T-cell (primary cell): Measurements from ENCODE around the gene FBXL4. TPM values are rescaled to one million over a fixed set of nuclear protein-coding genes. Genes with fewer than 3 reads are reported as not detected.

Source experiments
- ATAC-seq, 4 experiments: fragments of 200-7000 bp in 3 of 4; fragments of 150-1000 bp in 1 of 4; cut with Tn5 transposase; replicated peaks in 1 of 4; 1 replicate in 3 of 4; 2 replicates in 1 of 4; pipeline ENCODE4 v1.10.0; 2021; ENCODE audit warnings: moderate library complexity in 3 of 4, mild to moderate bottlenecking in 2 of 4, moderate number of reproducible peaks in 1 of 4
- CTCF ChIA-PET, 2 donors: fragments of 300-600 bp; sonication (Branson Sonifier 250); formaldehyde crosslinking; loops; one replicate each; lab custom pipeline; 2022; ENCODE audit warnings: antibody characterized with exemption in 2 of 2; lab: Charles Lee
- POLR2A ChIA-PET, 2 donors: fragments of 300-600 bp; sonication (Branson Sonifier 250); formaldehyde crosslinking; loops; one replicate each; lab custom pipeline; 2022; ENCODE audit warnings: antibody characterized with exemption in 2 of 2; lab: Charles Lee
- DNase-seq, 35 experiments: peaks; one replicate each; pipeline versions ENCODE4 v3.0.0 to v3.0.0-alpha.2; 2013 to 2023
- H3K27ac ChIP-seq: one replicate; pipeline ENCODE4 v1.5.1; 2013; ENCODE audit warnings: low read length
- H3K27me3 ChIP-seq, 2 experiments: replicated peaks in 1 of 2; 1 replicate in 1 of 2; 2 replicates in 1 of 2; pipeline versions ENCODE4 v1.6.1 to v1.7.0; 2013; ENCODE audit warnings: low read length in 1 of 2, mixed read lengths in 1 of 2; ENCODE audit not compliant: control insufficient read depth in 2 of 2, insufficient read depth in 2 of 2; ENCODE audit errors: extremely low read depth in 1 of 2
- H3K36me3 ChIP-seq, 2 donors: 1 replicate in 1 of 2; 2 replicates in 1 of 2; pipeline versions ENCODE4 v1.6.1 to v1.7.0; 2013; ENCODE audit warnings: low read length in 1 of 2; ENCODE audit not compliant: control insufficient read depth in 2 of 2, insufficient read depth in 1 of 2; ENCODE audit errors: extremely low read depth in 1 of 2
- H3K4me1 ChIP-seq, 2 experiments: 1 replicate in 1 of 2; 2 replicates in 1 of 2; pipeline versions ENCODE4 v1.6.1 to v1.7.0; 2013; ENCODE audit warnings: low read length in 2 of 2, mixed read lengths in 1 of 2; ENCODE audit not compliant: insufficient read depth in 2 of 2, control insufficient read depth in 1 of 2; ENCODE audit errors: extremely low read depth in 1 of 2
- H3K4me3 ChIP-seq, 2 donors: 1 replicate in 1 of 2; 2 replicates in 1 of 2; pipeline versions ENCODE4 v1.5.1 to v1.7.0; 2013; ENCODE audit warnings: mild to moderate bottlenecking in 2 of 2, low read length in 1 of 2, moderate library complexity in 1 of 2; ENCODE audit not compliant: control insufficient read depth in 1 of 2; ENCODE audit errors: extremely low read depth in 1 of 2
- H3K9me3 ChIP-seq: 2 replicates; pipeline ENCODE4 v1.7.0; 2013
- H3K27ac Mint-ChIP-seq, 2 donors: one replicate each; pipeline ENCODE4 v1.8.0; 2020 to 2021; ENCODE audit warnings: mild to moderate bottlenecking in 2 of 2, mixed read lengths in 2 of 2
- H3K27me3 Mint-ChIP-seq, 2 donors: one replicate each; pipeline ENCODE4 v1.8.0; 2021 to 2022; ENCODE audit warnings: mixed read lengths in 2 of 2
- H3K36me3 Mint-ChIP-seq: one replicate; pipeline ENCODE4 v1.8.0; 2021; ENCODE audit warnings: mixed read lengths
- H3K4me1 Mint-ChIP-seq, 3 donors: one replicate each; pipeline ENCODE4 v1.8.0; 2020 to 2022; ENCODE audit warnings: mixed read lengths in 3 of 3, mild to moderate bottlenecking in 1 of 3
- H3K4me3 Mint-ChIP-seq, 3 donors: one replicate each; pipeline ENCODE4 v1.8.0; 2020 to 2022; ENCODE audit warnings: mild to moderate bottlenecking in 3 of 3, mixed read lengths in 3 of 3, moderate library complexity in 3 of 3
- H3K9me3 Mint-ChIP-seq, 3 donors: one replicate each; pipeline ENCODE4 v1.8.0; 2020 to 2022; ENCODE audit warnings: mixed read lengths in 3 of 3
- WGBS: methylation state at CpG from one replicate; pipeline ENCODE4 v1.1.5; 2013; ENCODE audit warnings: missing lambda C conversion rate; ENCODE audit not compliant: insufficient coverage; 5-methylcytosine and 5-hydroxymethylcytosine counted together
- total RNA-seq, 35 experiments: library from RNA in 6 of 35; stranded (reverse) in 6 of 35; fragments of 120-200 nt in 1 of 35; gene quantifications; one replicate each; pipeline versions ENCODE4 v1.2.1 to v1.2.4 and lab custom pipeline; 2013 to 2026

FBXL4 gene
- total RNA-seq, 5 donors from 2014 or later (not counting 1 experiment from before 2014, with no cell fraction given): 13.4 to 19.5 (median 15.9) TPM

GRCh38 chr6:98973571-98973970, 25.8 kb upstream of the FBXL4 start:
- Mint-ChIP-seq H3K4me1 (peaks cover 0 to 9% (median 4%) of the 10 kb centered on the region in 3 donors), H3K27ac (no peak overlapping the region), H3K9me3 (peaks cover 0 to 10% (median 4%) of the 10 kb centered on the region in 3 donors), H3K4me3 (no peak overlapping the region), H3K27me3 (peaks cover 0 to 4% of the 10 kb centered on the region in 2 donors), H3K36me3 (no peaks in the 10 kb centered on the region)
- POLR2A ChIA-PET: no interaction called here
- CTCF ChIA-PET: no interaction called here
- H3K36me3 ChIP-seq: no peaks in the 10 kb centered on the region
- ATAC-seq: no peak
- peaks cover 0 to 2% of the 10 kb centered on the region in 2 experiments for H3K4me1 ChIP-seq
- H3K9me3 ChIP-seq: no peaks in the 10 kb centered on the region
- WGBS: no CpG with 5 or more reads among the region's 1 CpG
- H3K27me3 ChIP-seq: no peaks in the 10 kb centered on the region
- H3K4me3 ChIP-seq: no peak overlapping the region
- no peak for DNase-seq
- H3K27ac ChIP-seq: no peak overlapping the region

- Mint-ChIP-seq H3K36me3 (no peaks in the 10 kb centered on the region), H3K4me1 (no peaks in the 10 kb centered on the region), H3K27me3 (peaks cover 0 to 4% of the 10 kb centered on the region in 2 donors), H3K27ac (no peak overlapping the region), H3K9me3 (peaks cover 0 to 12% (median 4%) of the 10 kb centered on the region in 3 donors), H3K4me3 (no peak overlapping the region)
- no peaks in the 10 kb centered on the region for H3K9me3 ChIP-seq
- H3K4me3 ChIP-seq: no peak overlapping the region
- no peaks in the 10 kb centered on the region for H3K36me3 ChIP-seq
- POLR2A ChIA-PET: no interaction called here
- no peaks in the 10 kb centered on the region for H3K4me1 ChIP-seq
- ATAC-seq (no peak), DNase-seq (no peak)
- H3K27ac ChIP-seq: no peak overlapping the region
- H3K27me3 ChIP-seq: peaks cover 0 to 6% of the 10 kb centered on the region in 2 experiments
- CTCF ChIA-PET: interaction anchor here in 1 of 2 donors (0.6 kb wide), 1 partner anchor 376 kb away, joined by 5 read pairs; no protein-coding TSS in a partner anchor
Observed at GRCh38 chr6:98971303-98971702, 23.6 kb upstream of the FBXL4 start.

- ChIA-PET POLR2A (no interaction called here), CTCF (no interaction called here)
- Histone ChIP-seq H3K9me3 (no peaks in the 10 kb centered on the region), H3K36me3 (no peaks in the 10 kb centered on the region), H3K4me3 (no peak overlapping the region), H3K27me3 (peaks cover 0 to 6% of the 10 kb centered on the region in 2 experiments), H3K27ac (no peak overlapping the region), H3K4me1 (no peaks in the 10 kb centered on the region)
- Mint-ChIP-seq H3K4me1 (no peaks in the 10 kb centered on the region), H3K27me3 (peaks cover 0 to 8% of the 10 kb centered on the region in 2 donors), H3K4me3 (no peak overlapping the region), H3K36me3 (no peaks in the 10 kb centered on the region), H3K9me3 (peaks cover 0 to 12% (median 4%) of the 10 kb centered on the region in 3 donors), H3K27ac (no peak overlapping the region)
- ATAC-seq: no peak
- WGBS: no CpG with 5 or more reads among the region's 1 CpG
- no peak for DNase-seq
Observed at GRCh38 chr6:98970469-98970868, 22.7 kb upstream of the FBXL4 start.

GRCh38 chr6:98967616-98968015, 19.9 kb upstream of the FBXL4 start:
- Mint-ChIP-seq H3K36me3 (no peaks in the 10 kb centered on the region), H3K4me3 (no peak overlapping the region), H3K4me1 (no peaks in the 10 kb centered on the region), H3K9me3 (peaks cover 0 to 12% (median 4%) of the 10 kb centered on the region in 3 donors), H3K27me3 (peaks cover 13 to 18% of the 10 kb centered on the region in 2 donors), H3K27ac (no peak overlapping the region)
- H3K36me3 ChIP-seq: no peaks in the 10 kb centered on the region
- peaks cover 2 to 6% of the 10 kb centered on the region in 2 experiments for H3K27me3 ChIP-seq
- no peaks in the 10 kb centered on the region for H3K4me1 ChIP-seq
- WGBS: 87% methylated on average over 2 of the region's 2 CpGs
- no peak overlapping the region for H3K4me3 ChIP-seq
- CTCF ChIA-PET: no interaction called here
- no peak overlapping the region for H3K27ac ChIP-seq
- no peaks in the 10 kb centered on the region for H3K9me3 ChIP-seq
- DNase-seq: no peak
- POLR2A ChIA-PET: no interaction called here
- ATAC-seq: no peak

- H3K27me3 Mint-ChIP-seq: peaks cover 9 to 20% of the 10 kb centered on the region in 2 donors
- H3K27me3 ChIP-seq: peaks cover 0 to 2% of the 10 kb centered on the region in 2 experiments
- DNase-seq: no peak
- ATAC-seq: no peak
- no peaks in the 10 kb centered on the region for H3K36me3 ChIP-seq
- no peak overlapping the region for H3K27ac Mint-ChIP-seq
- H3K4me1 ChIP-seq: no peaks in the 10 kb centered on the region
- POLR2A ChIA-PET: no interaction called here
- 100% methylated on average over 1 of the region's 1 CpG for WGBS
- no peak overlapping the region for H3K27ac ChIP-seq
- no peaks in the 10 kb centered on the region for H3K36me3 Mint-ChIP-seq
- H3K4me1 Mint-ChIP-seq: no peaks in the 10 kb centered on the region
- no peaks in the 10 kb centered on the region for H3K9me3 Mint-ChIP-seq
- CTCF ChIA-PET: no interaction called here
- H3K4me3 Mint-ChIP-seq: no peak overlapping the region
- no peaks in the 10 kb centered on the region for H3K9me3 ChIP-seq
- no peak overlapping the region for H3K4me3 ChIP-seq
Observed at GRCh38 chr6:98959631-98960030, 11.9 kb upstream of the FBXL4 start.

- ChIA-PET POLR2A (no interaction called here), CTCF (no interaction called here)
- Mint-ChIP-seq H3K27ac (no peak overlapping the region), H3K36me3 (no peaks in the 10 kb centered on the region), H3K4me3 (no peak overlapping the region), H3K9me3 (no peaks in the 10 kb centered on the region), H3K4me1 (no peaks in the 10 kb centered on the region), H3K27me3 (peaks cover 9 to 18% of the 10 kb centered on the region in 2 donors)
- ATAC-seq (no peak), DNase-seq (no peak)
- Histone ChIP-seq H3K9me3 (no peaks in the 10 kb centered on the region), H3K27me3 (peaks cover 0 to 4% of the 10 kb centered on the region in 2 experiments), H3K4me3 (no peak overlapping the region), H3K4me1 (no peaks in the 10 kb centered on the region), H3K36me3 (no peaks in the 10 kb centered on the region), H3K27ac (no peak overlapping the region)
- WGBS: 75% methylated on average over 2 of the region's 3 CpGs
Observed at GRCh38 chr6:98958776-98959175, 11.0 kb upstream of the FBXL4 start.

- H3K27me3 Mint-ChIP-seq: peaks cover 6 to 12% of the 10 kb centered on the region in 2 donors
- H3K27ac Mint-ChIP-seq: no peak overlapping the region
- CTCF ChIA-PET: interaction anchor here in 1 of 2 donors (0.5 kb wide), 1 partner anchor 1620 kb away, joined by 5 read pairs; no protein-coding TSS in a partner anchor
Observed at GRCh38 chr6:98957450-98957849, 9.7 kb upstream of the FBXL4 start.

More at GRCh38 chr6:98957450-98957849, 9.7 kb upstream of the FBXL4 start:
- Histone ChIP-seq H3K9me3 (no peaks in the 10 kb centered on the region), H3K4me3 (no peak overlapping the region), H3K27me3 (peaks cover 0 to 4% of the 10 kb centered on the region in 2 experiments), H3K27ac (no peak overlapping the region), H3K36me3 (no peaks in the 10 kb centered on the region), H3K4me1 (no peaks in the 10 kb centered on the region)
- H3K9me3 Mint-ChIP-seq: no peaks in the 10 kb centered on the region
- no CpG with 5 or more reads among the region's 3 CpGs for WGBS
- H3K4me1 Mint-ChIP-seq: no peaks in the 10 kb centered on the region
- no peak overlapping the region for H3K4me3 Mint-ChIP-seq
- DNase-seq: no peak
- H3K36me3 Mint-ChIP-seq: no peaks in the 10 kb centered on the region
- ATAC-seq: no peak
- POLR2A ChIA-PET: no interaction called here
